PC-3 (cell line): ENCODE measurements around the gene CXorf65. TPM values are rescaled to one million over a fixed set of nuclear protein-coding genes. Genes with fewer than 3 reads are reported as not detected.
A peak's percentile ranks its signal among the peaks of the same experiment; 100 is the strongest.

Experiments
- ATAC-seq: fragments of 200-7000 bp; cut with Tn5 transposase; 2 replicates; pipeline ENCODE4 v1.9.1; 2020; ENCODE audit warnings: mild to moderate bottlenecking, moderate library complexity
- BruUV-seq: library from RNA; stranded (reverse); fragments of 400-500 nt; replicated peaks from 2 replicates; lab custom pipeline; 2021; lab: Mats Ljungman, UMichigan
- CTCF ChIA-PET: fragments of 300-600 bp; sonication (Branson Sonifier 250); formaldehyde crosslinking; loops from one replicate; lab custom pipeline; 2022; ENCODE audit warnings: antibody characterized with exemption; lab: Charles Lee
- POLR2A ChIA-PET: fragments of 300-600 bp; sonication (Branson Sonifier 250); formaldehyde crosslinking; loops from one replicate; lab custom pipeline; 2022; ENCODE audit warnings: antibody characterized with exemption; ENCODE audit not compliant: unreplicated experiment; lab: Charles Lee
- DNase-seq: peaks from one replicate; pipeline ENCODE4 v3.0.0-alpha.2; 2015
- H2AFZ ChIP-seq: fragments of 300-600 bp; sonication (generic); 2 replicates; pipeline ENCODE4 v1.6.0; 2016; ENCODE audit warnings: antibody characterized with exemption, low read length
- H3F3A ChIP-seq: fragments of 300-600 bp; sonication (generic); one replicate; pipeline ENCODE4 v1.6.0; 2017; ENCODE audit warnings: antibody characterized with exemption, low read length, control low read depth, mild to moderate bottlenecking; ENCODE audit not compliant: unreplicated experiment
- H3K27ac ChIP-seq: fragments of 300-600 bp; sonication (generic); 2 replicates; pipeline ENCODE4 v1.5.1; 2016; ENCODE audit warnings: mild to moderate bottlenecking, low read length
- H3K27me3 ChIP-seq: fragments of 300-600 bp; sonication (generic); 2 replicates; pipeline ENCODE4 v1.6.1; 2016; ENCODE audit warnings: low read length, mixed read lengths
- H3K36me3 ChIP-seq: fragments of 300-600 bp; sonication (generic); 2 replicates; pipeline ENCODE4 v1.6.1; 2016; ENCODE audit warnings: low read depth, mixed run types, low read length, mixed read lengths
- H3K4me1 ChIP-seq: fragments of 300-600 bp; sonication (generic); 2 replicates; pipeline ENCODE4 v1.5.1; 2016; ENCODE audit warnings: low read length; ENCODE audit not compliant: insufficient read depth
- H3K4me2 ChIP-seq: fragments of 300-600 bp; sonication (generic); 2 replicates; pipeline ENCODE4 v1.6.0; 2016; ENCODE audit warnings: low read length
- H3K4me3 ChIP-seq: fragments of 300-600 bp; sonication (generic); 2 replicates; pipeline ENCODE4 v1.5.1; 2016; ENCODE audit warnings: mild to moderate bottlenecking, low read length, mixed read lengths
- H3K79me2 ChIP-seq: fragments of 300-600 bp; sonication (generic); 2 replicates; pipeline ENCODE4 v1.6.1; 2017; ENCODE audit warnings: low read length, mixed read lengths
- H3K9ac ChIP-seq: fragments of 300-600 bp; sonication (generic); 2 replicates; pipeline ENCODE4 v1.6.0; 2016; ENCODE audit warnings: mild to moderate bottlenecking, low read length
- H3K9me2 ChIP-seq: fragments of 300-600 bp; sonication (generic); replicated peaks from 2 replicates; pipeline ENCODE4 v1.6.1; 2016; ENCODE audit warnings: mixed run types, low read length, mixed read lengths
- H3K9me3 ChIP-seq: fragments of 300-600 bp; sonication (generic); 2 replicates; pipeline ENCODE4 v1.6.1; 2016; ENCODE audit warnings: low read length, mixed read lengths
- H4K20me1 ChIP-seq: fragments of 300-600 bp; sonication (generic); 2 replicates; pipeline ENCODE4 v1.6.1; 2016; ENCODE audit warnings: low read length, mixed read lengths
- EZH2 ChIP-seq: fragments of 300-600 bp; sonication (generic); IDR thresholded peaks from one replicate; pipeline ENCODE4 v1.6.1; 2017; ENCODE audit warnings: antibody characterized with exemption, mild to moderate bottlenecking, low read length; ENCODE audit not compliant: unreplicated experiment
- EZH2phosphoT487 ChIP-seq: fragments of 300-600 bp; sonication (generic); IDR thresholded peaks from 2 replicates; pipeline ENCODE4 v1.6.1; 2018; ENCODE audit warnings: mild to moderate bottlenecking, antibody characterized with exemption, low read length, borderline replicate concordance
- intact Hi-C: fragments of 100-400 bp; cut with micrococcal nuclease; formaldehyde crosslinking; loops from 2 replicates; pipeline ENCODE4 v1.9.0; 2023
- total RNA-seq: library from RNA; depleted of rRNA; stranded (reverse); fragments of >200 nt; gene quantifications from 2 replicates; pipeline ENCODE4 v1.2.3, GENCODE V29; 2014
- TF ChIP-seq, protein P1 (sequence below): fragments of 300-600 bp; sonication (generic); conservative IDR thresholded peaks from 2 replicates; pipeline ENCODE4 v1.5.1; 2017; ENCODE audit warnings: antibody characterized with exemption, low read depth, mild to moderate bottlenecking, low read length

Gene CXorf65
- total RNA-seq, 1 experiment from 2014 or later, result not detected

DNA sequence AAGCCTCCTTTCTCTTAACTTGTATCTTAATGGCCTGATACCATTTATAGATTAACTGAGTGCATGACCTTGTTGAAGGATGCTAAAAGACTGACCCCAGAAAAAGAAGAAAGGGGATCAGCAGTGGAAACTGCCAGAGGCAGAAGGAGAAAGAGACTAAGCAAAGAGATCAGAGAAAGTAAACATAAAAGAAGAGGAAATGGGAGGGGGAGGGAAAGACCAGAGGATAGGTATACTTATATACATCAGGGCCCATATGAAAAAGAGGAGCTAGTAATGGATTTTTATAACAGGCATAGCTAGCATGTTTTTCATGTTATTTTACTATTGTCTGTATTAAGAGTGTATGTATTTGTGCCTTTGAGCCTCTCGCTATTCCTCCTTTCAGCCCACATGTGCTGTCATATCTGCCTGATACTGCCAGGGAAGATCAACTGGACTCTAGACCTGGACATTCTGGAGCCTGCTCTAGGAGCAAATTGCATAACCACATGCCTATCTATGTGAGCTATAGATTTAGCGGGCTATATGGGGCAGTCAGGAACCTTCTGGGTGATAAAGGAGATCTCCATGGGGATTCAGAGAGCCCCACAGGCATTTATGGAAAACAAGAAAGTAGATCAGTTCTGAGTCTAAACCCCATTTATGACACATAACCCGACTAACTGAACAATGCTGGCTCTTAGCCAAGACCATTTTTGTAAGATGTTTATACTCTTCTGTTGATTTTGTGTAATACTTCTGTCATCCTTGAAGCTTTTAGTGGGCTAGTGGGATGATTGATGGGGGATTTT, 25.0 kb downstream of the CXorf65 start:
- Histone ChIP-seq H3K4me3 (no peak overlapping the region), H3F3A (peaks cover 4% of the 10 kb centered on the region), H3K79me2 (no peaks in the 10 kb centered on the region), H3K27ac (no peak overlapping the region), H4K20me1 (no peaks in the 10 kb centered on the region), H3K9me2 (no peaks in the 10 kb centered on the region), H3K36me3 (no peaks in the 10 kb centered on the region), H3K4me1 (peaks cover 14% of the 10 kb centered on the region), H3K4me2 (peak overlapping the region; percentile 46), H2AFZ (no peak overlapping the region), H3K9ac (no peak overlapping the region), H3K27me3 (no peaks in the 10 kb centered on the region), H3K9me3 (no peaks in the 10 kb centered on the region)
- ChIA-PET CTCF (no interaction called here), POLR2A (no interaction called here)
- peak; percentile 56 for ATAC-seq
- DNase-seq, result peak; percentile 79
- intact Hi-C loops, result no loop called here
- no TSS peak for BruUV-seq
- TF ChIP-seq, protein P1, sequence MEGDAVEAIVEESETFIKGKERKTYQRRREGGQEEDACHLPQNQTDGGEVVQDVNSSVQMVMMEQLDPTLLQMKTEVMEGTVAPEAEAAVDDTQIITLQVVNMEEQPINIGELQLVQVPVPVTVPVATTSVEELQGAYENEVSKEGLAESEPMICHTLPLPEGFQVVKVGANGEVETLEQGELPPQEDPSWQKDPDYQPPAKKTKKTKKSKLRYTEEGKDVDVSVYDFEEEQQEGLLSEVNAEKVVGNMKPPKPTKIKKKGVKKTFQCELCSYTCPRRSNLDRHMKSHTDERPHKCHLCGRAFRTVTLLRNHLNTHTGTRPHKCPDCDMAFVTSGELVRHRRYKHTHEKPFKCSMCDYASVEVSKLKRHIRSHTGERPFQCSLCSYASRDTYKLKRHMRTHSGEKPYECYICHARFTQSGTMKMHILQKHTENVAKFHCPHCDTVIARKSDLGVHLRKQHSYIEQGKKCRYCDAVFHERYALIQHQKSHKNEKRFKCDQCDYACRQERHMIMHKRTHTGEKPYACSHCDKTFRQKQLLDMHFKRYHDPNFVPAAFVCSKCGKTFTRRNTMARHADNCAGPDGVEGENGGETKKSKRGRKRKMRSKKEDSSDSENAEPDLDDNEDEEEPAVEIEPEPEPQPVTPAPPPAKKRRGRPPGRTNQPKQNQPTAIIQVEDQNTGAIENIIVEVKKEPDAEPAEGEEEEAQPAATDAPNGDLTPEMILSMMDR, result no peak
- TF ChIP-seq EZH2, result no peak
- TF ChIP-seq EZH2phosphoT487, result no peak

DNA sequence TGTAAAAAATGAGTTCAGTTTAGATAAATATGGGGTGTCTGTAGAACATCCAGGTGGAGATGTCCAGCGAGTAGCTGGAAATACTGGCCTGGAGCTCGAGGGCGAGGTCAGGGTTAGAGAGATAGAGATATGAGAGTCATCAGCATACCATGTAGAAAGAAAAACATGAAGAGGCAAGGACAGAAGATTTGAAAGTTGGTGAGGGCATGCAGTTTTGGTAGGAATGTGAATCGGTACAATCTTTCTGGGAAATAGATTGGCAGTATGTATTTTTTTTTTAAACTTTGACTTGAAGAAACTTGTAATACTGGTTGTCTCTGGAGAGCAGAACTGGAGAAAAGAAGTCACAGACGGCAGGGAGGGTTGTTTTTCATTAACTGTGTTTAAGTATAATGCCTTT, 36.0 kb downstream of the CXorf65 start:
- no peak overlapping the region for H3K27ac ChIP-seq
- ChIA-PET CTCF (no interaction called here), POLR2A (no interaction called here)
- peaks cover 23% of the 10 kb centered on the region for H3K79me2 ChIP-seq
- H2AFZ ChIP-seq, result no peak overlapping the region
- intact Hi-C loops, result no loop called here
- H3K9me2 ChIP-seq, result no peaks in the 10 kb centered on the region
- H3K4me3 ChIP-seq, result no peak overlapping the region
- no peaks in the 10 kb centered on the region for H3K36me3 ChIP-seq
- no peaks in the 10 kb centered on the region for H4K20me1 ChIP-seq
- no peak overlapping the region for H3K9ac ChIP-seq
- H3K27me3 ChIP-seq, result no peaks in the 10 kb centered on the region
- no peaks in the 10 kb centered on the region for H3K9me3 ChIP-seq
- no peak for DNase-seq
- peaks cover 19% of the 10 kb centered on the region for H3K4me1 ChIP-seq
- H3K4me2 ChIP-seq, result no peak overlapping the region
- BruUV-seq, result no TSS peak
- ATAC-seq, result no peak
- no peaks in the 10 kb centered on the region for H3F3A ChIP-seq
- TF ChIP-seq EZH2phosphoT487 (no peak), EZH2 (no peak)
- TF ChIP-seq, protein P1, result no peak
